Ureter (tissue), 1 donor: ENCODE results near the gene COX7B2. TPM values are rescaled to one million over a fixed set of nuclear protein-coding genes. Genes with fewer than 3 reads are reported as not detected.

Experiments used
- DNase-seq: peaks from one replicate; pipeline ENCODE4 v3.0.0-alpha.2; 2020; ENCODE audit warnings: low spot score
- total RNA-seq: library from RNA; stranded (reverse); gene quantifications from one replicate; pipeline ENCODE4 v1.2.4, GENCODE V29; 2023
- donor health status: DM: yes; HTN: yes; CAD: no.

Gene COX7B2
- total RNA-seq: not detected

- DNase-seq: no peak
Measured at GRCh38 chr4:46909078-46909477, at the start of gene COX7B2. Gene COX7B2 (minus strand): TSS chr4:46909245. CDS start chr4:46735192, 174,053 bp downstream.

GRCh38 chr4:46956451-46956850 is 47.4 kb upstream of the COX7B2 start:
- DNase-seq: no peak

GRCh38 chr4:46955601-46956000 is 46.6 kb upstream of the COX7B2 start:
- no peak for DNase-seq

- no peak for DNase-seq
Measured at GRCh38 chr4:46954643-46955042, 45.6 kb upstream of the COX7B2 start.

GRCh38 chr4:46953564-46953963 is 44.5 kb upstream of the COX7B2 start:
- DNase-seq: no peak

GRCh38 chr4:46952451-46952850 is 43.4 kb upstream of the COX7B2 start:
- no peak for DNase-seq

GRCh38 chr4:46950826-46951225 is 41.8 kb upstream of the COX7B2 start:
- DNase-seq: no peak

- DNase-seq: no peak
Measured at GRCh38 chr4:46949822-46950221, 40.8 kb upstream of the COX7B2 start.

- no peak for DNase-seq
Measured at GRCh38 chr4:46947541-46947940, 38.5 kb upstream of the COX7B2 start.

GRCh38 chr4:46946919-46947536 is 38.0 kb upstream of the COX7B2 start:
- DNase-seq: no peak

GRCh38 chr4:46945062-46945461 is 36.0 kb upstream of the COX7B2 start:
- no peak for DNase-seq

GRCh38 chr4:46944345-46944744 is 35.3 kb upstream of the COX7B2 start:
- DNase-seq: no peak

GRCh38 chr4:46937493-46937892 is 28.4 kb upstream of the COX7B2 start:
- DNase-seq: no peak

GRCh38 chr4:46934726-46935125 is 25.7 kb upstream of the COX7B2 start:
- DNase-seq: no peak

GRCh38 chr4:46933686-46934085 is 24.6 kb upstream of the COX7B2 start:
- DNase-seq: no peak

- DNase-seq: no peak
Measured at GRCh38 chr4:46931981-46932380, 22.9 kb upstream of the COX7B2 start.

- DNase-seq: no peak
Measured at GRCh38 chr4:46930891-46931290, 21.8 kb upstream of the COX7B2 start.

GRCh38 chr4:46927201-46927600 is 18.2 kb upstream of the COX7B2 start:
- no peak for DNase-seq

GRCh38 chr4:46924789-46925529 is 15.9 kb upstream of the COX7B2 start:
- DNase-seq: no peak

GRCh38 chr4:46922205-46922604 is 13.2 kb upstream of the COX7B2 start:
- DNase-seq: no peak

- DNase-seq: no peak
Measured at GRCh38 chr4:46908148-46908547, 897 bp downstream of the COX7B2 start.

- DNase-seq: no peak
Measured at GRCh38 chr4:46900082-46900481, 9.0 kb downstream of the COX7B2 start.

- no peak for DNase-seq
Measured at GRCh38 chr4:46894826-46895225, 14.2 kb downstream of the COX7B2 start.

- DNase-seq: no peak
Measured at GRCh38 chr4:46890056-46890455, 19.0 kb downstream of the COX7B2 start.
